Stomach smooth muscle (tissue), 2 donors: ENCODE measurements around the gene KLHL7.
A peak's percentile ranks its signal among the peaks of the same experiment; 100 is the strongest.

ENCODE experiments used
- H3K27ac ChIP-seq: one replicate; pipeline ENCODE4 v1.7.0; 2013; ENCODE audit warnings: mild to moderate bottlenecking, low read length, inconsistent platforms
- H3K27me3 ChIP-seq, 2 donors: one replicate each; pipeline ENCODE4 v1.7.0; 2013; ENCODE audit warnings: low read length in 2 of 2; ENCODE audit not compliant: insufficient read depth in 2 of 2, control insufficient read depth in 1 of 2
- H3K36me3 ChIP-seq, 2 donors: one replicate each; pipeline ENCODE4 v1.7.0; 2013; ENCODE audit warnings: low read length in 2 of 2; ENCODE audit not compliant: control insufficient read depth in 2 of 2, insufficient read depth in 2 of 2
- H3K4me1 ChIP-seq: one replicate; pipeline ENCODE4 v1.7.0; 2013; ENCODE audit warnings: low read length; ENCODE audit not compliant: control insufficient read depth, insufficient read depth
- H3K4me3 ChIP-seq, 2 donors: one replicate each; pipeline ENCODE4 v1.7.0; 2013; ENCODE audit warnings: low read length in 2 of 2
- H3K9ac ChIP-seq, 2 donors: one replicate each; pipeline ENCODE4 v1.7.0; 2013; ENCODE audit warnings: low read length in 2 of 2, mild to moderate bottlenecking in 1 of 2
- H3K9me3 ChIP-seq, 2 donors: one replicate each; pipeline ENCODE4 v1.7.0; 2013; ENCODE audit warnings: low read length in 2 of 2; ENCODE audit not compliant: control insufficient read depth in 2 of 2
- donor health status: healthy.
- donor health status: Pancreatic carcinoma.

KLHL7 gene

DNA sequence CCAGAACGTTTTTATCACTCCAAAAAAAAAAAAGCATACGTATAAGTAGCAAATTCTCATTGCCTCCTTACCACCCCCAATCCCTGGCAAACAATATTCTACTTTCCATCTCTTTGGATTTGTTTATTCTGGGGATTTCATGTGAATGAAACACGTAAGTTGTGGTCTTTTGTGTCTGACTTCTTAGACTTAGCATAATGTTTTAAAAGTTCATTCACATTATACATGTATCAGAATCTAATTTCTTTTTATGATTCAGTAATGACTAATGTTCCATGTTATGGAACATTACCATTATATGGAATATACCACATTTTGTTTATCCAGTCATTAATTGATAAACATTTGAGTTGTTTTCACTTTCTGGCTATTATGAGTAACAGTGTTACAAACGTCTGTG lies 12.5 kb upstream of the KLHL7 start:
- no peaks in the 10 kb centered on the region for H3K4me1 ChIP-seq
- H3K4me3 ChIP-seq: no peak overlapping the region
- no peaks in the 10 kb centered on the region for H3K27me3 ChIP-seq
- no peak overlapping the region for H3K27ac ChIP-seq
- H3K9ac ChIP-seq: no peak overlapping the region
- no peaks in the 10 kb centered on the region for H3K36me3 ChIP-seq
- no peaks in the 10 kb centered on the region for H3K9me3 ChIP-seq

DNA sequence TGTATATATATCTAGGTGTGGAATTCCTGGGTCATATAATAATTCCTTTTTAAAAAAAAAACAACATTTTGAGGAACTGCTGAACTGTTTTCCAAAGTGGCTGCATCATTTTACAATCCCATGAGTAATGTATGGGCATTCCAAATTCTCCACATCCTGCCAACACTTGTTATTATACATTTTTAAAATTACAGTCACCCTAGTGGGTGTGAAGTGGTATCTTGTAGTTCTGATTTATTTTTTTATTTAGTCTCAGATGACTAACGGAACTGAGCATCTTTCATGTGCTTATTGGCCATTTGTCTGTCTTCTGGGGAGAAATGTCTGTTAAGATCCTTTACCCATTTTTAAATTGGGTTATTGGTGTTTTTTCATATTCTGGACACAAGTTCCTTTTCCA lies 12.0 kb upstream of the KLHL7 start:
- Histone ChIP-seq H3K9me3 (no peaks in the 10 kb centered on the region), H3K36me3 (no peaks in the 10 kb centered on the region), H3K27me3 (no peaks in the 10 kb centered on the region), H3K4me3 (no peak overlapping the region), H3K27ac (no peak overlapping the region), H3K4me1 (no peaks in the 10 kb centered on the region), H3K9ac (no peak overlapping the region)

DNA sequence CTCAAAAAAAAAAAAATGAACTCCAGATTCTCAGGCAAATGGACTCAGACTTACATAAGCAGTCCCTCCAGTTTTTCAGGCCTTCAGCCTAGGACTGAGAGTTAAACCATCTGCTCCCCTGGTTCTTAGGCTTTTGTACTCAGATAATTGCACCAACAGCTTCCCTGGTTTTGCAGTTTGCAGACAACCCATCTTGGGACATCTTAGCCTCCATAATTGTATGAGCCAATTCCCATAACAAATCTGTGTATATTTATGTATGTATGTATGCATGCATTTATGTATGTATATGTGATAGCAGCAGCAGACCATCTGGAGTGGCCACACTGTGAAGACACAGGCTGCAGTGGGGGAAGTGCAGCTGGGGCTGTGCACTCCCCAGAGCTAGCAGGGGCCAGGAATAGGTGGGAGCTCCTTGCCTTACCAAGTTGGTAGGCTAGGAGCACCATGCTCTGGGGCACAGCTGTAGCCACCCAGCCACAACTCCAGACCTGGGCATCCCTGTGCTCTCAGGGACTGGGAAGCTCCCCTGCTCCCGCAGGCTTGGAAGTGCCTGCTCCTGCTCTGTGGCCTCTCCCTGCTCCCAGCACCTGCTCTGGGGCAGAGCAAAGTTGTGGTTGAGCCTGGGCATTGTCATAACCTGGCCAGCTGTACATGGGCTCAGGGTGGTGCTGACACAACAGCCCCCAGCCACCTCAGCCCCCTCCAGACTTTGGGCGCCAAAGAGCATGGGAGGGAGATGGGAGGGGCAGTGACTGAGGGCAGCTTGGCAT lies 8.9 kb upstream of the KLHL7 start:
- H3K9me3 ChIP-seq: no peaks in the 10 kb centered on the region
- H3K27ac ChIP-seq: no peak overlapping the region
- H3K4me1 ChIP-seq: no peaks in the 10 kb centered on the region
- no peaks in the 10 kb centered on the region for H3K27me3 ChIP-seq
- no peak overlapping the region for H3K9ac ChIP-seq
- no peak overlapping the region for H3K4me3 ChIP-seq
- H3K36me3 ChIP-seq: no peaks in the 10 kb centered on the region

DNA sequence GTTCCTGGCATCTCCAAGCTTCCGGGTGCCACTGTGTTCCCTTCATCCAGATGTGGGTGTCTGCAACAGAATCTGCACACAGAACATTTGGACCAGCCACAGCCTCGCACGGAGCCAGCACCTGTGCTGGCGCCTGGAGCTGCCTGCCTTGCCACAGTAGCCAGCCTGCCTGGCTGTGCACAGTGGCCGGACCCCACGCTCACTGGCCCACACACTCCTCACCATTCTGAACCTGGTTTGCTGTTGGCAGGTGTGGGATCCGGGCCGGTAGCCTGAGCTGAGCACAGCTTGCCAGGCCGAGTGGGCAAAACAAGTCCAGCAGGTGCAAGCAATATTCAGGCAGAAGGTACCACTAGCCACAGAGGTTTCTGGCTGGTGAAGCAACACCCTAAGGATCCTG lies 7.6 kb upstream of the KLHL7 start:
- Histone ChIP-seq H3K4me3 (no peak overlapping the region), H3K27me3 (no peaks in the 10 kb centered on the region), H3K36me3 (no peaks in the 10 kb centered on the region), H3K27ac (no peak overlapping the region), H3K9me3 (no peaks in the 10 kb centered on the region), H3K4me1 (no peaks in the 10 kb centered on the region), H3K9ac (no peak overlapping the region)

DNA sequence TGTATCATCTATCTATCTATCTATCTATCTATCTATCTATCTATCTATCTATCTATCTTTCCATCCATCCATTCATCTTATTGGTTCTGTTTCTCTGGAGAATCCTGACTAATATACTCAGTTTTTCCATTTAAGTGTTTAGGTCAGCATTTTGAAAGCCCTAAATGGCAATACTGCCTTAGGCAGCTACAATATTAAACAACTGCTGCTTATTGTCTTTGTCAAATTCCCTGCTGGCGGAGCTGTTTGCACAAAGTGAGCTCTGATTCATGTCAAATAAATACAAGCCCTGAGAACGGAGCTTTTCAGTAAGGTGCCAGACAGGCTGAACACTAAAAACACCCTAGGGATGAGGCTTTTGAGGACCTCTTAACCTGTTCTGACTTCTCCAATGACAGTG lies 7.1 kb upstream of the KLHL7 start:
- Histone ChIP-seq H3K4me3 (no peak overlapping the region), H3K27ac (no peak overlapping the region), H3K9ac (no peak overlapping the region), H3K36me3 (no peaks in the 10 kb centered on the region), H3K4me1 (no peaks in the 10 kb centered on the region), H3K27me3 (no peaks in the 10 kb centered on the region), H3K9me3 (no peaks in the 10 kb centered on the region)

DNA sequence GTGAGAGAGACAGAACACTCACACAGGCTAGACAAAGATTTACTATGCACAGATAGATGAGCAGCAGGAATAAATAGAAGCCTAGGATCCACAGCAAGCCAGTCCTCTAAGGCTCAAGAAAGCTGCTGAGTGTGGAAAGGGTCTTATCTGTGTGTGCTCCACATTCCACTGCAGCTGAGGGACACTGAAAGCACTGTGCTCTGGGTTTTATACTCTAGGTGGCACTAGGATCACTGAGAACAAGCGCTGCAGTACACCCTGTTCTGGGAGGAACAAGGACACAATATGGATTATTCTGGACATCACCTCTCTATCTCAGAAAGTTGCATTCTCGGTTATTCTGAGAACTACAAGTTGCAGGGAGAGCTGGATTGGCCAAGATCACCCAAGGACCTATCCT lies 4.9 kb upstream of the KLHL7 start:
- Histone ChIP-seq H3K27me3 (no peaks in the 10 kb centered on the region), H3K27ac (no peak overlapping the region), H3K36me3 (no peaks in the 10 kb centered on the region), H3K9ac (no peak overlapping the region), H3K4me1 (no peaks in the 10 kb centered on the region), H3K4me3 (no peak overlapping the region), H3K9me3 (no peaks in the 10 kb centered on the region)

DNA sequence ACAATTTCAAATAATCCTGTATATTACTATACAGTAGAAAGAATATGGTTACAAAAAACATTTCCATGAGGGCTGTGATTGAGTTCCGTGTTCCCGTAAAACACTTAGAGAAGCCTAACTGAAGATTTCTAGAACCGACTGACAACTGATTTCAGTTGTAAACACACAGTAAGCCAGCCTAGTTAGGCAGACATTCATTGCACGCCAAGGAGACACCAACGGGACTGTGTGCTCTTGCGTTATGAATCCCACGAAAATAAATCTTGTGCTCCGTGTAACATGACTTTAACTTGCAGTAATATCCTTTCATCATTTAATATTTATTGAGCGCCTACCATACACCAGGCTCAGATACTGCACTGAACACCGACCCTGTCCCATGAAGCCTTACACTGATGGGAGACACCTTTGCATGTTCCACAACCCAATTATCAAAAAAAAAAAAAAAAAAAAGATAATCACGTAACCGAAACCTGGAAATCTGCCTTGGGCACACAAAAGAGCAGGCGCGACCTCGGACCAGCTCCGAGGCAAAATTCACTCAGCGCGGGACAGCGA lies 420 bp upstream of the KLHL7 start:
- Histone ChIP-seq H3K27ac (peak overlapping the region; percentile 80), H3K27me3 (no peaks in the 10 kb centered on the region), H3K4me3 (peak overlapping the region; percentile 94), H3K9ac (peak overlapping the region; percentile 71 to 81), H3K36me3 (no peaks in the 10 kb centered on the region), H3K4me1 (peaks cover 17% of the 10 kb centered on the region), H3K9me3 (no peaks in the 10 kb centered on the region)

DNA sequence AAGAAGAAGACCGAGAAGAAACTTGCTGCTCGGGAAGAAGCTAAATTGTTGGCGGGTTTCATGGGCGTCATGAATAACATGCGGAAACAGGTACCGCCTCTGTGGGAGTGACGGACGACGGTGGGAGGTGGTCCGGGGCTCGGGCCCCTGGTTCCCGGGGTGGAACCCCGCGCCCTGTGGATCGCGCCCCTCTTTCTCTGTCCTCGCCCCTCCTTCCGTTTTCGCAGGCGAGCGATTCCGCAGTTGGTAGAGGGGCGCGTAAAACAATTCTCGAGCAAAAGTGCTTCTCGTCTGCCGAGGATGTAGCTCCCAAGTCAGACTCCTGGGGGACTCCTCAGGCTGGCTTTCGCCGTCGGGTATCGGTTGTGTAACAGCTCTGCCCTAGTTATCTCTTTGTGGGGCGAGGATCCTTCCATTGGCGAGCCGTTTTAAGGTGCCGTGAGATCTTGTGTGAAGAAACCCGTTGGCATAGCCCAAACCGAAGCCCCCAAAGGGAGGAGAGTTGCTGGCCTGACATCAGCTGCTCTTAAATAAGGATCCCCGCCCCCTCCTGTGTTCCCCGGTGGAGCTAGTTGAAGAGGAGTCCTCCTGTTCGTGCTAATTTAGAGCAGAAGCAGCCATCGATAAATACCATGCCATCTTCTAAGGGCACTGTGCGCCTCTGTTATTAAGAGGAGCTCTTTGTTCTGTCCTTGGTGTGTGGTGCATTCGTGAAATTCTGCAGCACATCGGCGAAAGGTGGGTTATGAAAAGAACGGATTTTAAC lies 655 bp downstream of the KLHL7 start:
- Histone ChIP-seq H3K27ac (peak overlapping the region; percentile 80), H3K4me3 (peak overlapping the region; percentile 94), H3K27me3 (no peaks in the 10 kb centered on the region), H3K9me3 (no peaks in the 10 kb centered on the region), H3K9ac (peak overlapping the region; percentile 71 to 93), H3K4me1 (peaks cover 17% of the 10 kb centered on the region), H3K36me3 (no peaks in the 10 kb centered on the region)

DNA sequence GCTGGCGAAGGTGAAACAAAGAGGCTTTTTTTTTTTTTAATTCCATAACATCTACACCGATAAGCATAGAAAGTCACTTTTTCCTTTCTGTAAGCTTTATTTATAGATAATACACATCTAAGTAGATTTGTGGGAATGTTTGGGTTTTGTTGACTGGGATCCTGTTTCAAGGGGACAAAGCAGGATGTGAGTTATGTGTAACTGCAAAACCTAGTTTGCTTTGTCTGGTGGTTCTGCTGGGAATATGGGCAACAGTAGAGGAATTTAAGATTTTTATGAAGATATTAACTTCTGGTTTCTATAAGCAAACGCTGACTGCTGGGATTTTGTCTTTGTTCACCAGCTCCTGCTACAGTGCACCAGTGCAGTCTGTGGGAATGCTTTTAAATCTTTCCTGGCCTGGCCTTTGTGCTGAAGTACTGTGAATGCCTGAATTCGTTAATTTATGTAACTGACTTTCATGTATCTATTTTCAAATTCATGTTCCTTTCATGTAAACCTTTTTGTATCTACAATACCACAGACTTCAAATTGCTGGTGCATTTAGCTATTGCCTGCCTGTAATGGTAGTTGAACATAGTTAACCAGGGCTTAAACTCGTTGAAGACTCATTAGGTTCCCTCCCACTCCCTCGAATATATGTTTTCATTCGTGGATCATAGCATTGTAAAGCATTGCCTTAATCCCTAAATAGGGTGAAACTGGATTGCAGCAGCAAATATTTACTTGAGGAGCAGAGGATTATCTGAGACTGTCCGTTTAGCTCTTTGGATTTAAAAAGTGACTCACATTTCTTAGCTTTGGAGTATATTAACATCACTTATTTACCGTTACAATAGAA lies 1.5 kb downstream of the KLHL7 start:
- Histone ChIP-seq H3K9me3 (no peaks in the 10 kb centered on the region), H3K4me1 (peaks cover 17% of the 10 kb centered on the region), H3K27ac (no peak overlapping the region), H3K9ac (peak overlapping the region; percentile 71 to 93), H3K36me3 (no peaks in the 10 kb centered on the region), H3K27me3 (no peaks in the 10 kb centered on the region), H3K4me3 (peak overlapping the region; percentile 94)

DNA sequence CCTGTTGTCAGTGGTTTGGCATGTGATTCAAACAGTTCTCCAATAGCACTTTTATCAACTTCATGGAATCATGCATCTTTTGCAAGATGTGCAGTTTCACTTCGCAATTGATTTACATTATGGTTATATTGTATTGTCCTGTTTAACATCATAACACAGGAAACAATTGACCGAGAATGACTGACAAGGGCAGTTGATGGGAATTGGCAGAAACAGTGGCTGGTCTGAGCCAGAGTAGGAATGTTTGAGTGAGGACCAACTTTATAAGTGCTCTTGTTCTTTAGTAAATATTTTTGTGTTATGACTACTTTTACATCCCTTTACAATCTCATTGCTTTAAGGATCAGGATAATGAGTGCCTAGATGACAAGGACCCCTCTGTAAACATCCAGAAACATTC lies 2.2 kb downstream of the KLHL7 start:
- no peak overlapping the region for H3K27ac ChIP-seq
- peak overlapping the region; percentile 23 to 94 for H3K4me3 ChIP-seq
- no peak overlapping the region for H3K9ac ChIP-seq

More for the DNA sequence above, 2.2 kb downstream of the KLHL7 start:
- Histone ChIP-seq H3K36me3 (no peaks in the 10 kb centered on the region), H3K27me3 (no peaks in the 10 kb centered on the region), H3K4me1 (peaks cover 17% of the 10 kb centered on the region), H3K9me3 (no peaks in the 10 kb centered on the region)
